Measurements from ENCODE around the gene BORCS5. TPM values are rescaled to one million over a fixed set of nuclear protein-coding genes. Genes with fewer than 3 reads are reported as not detected.

Gene BORCS5
- total RNA-seq, 1 experiment from 2014 or later, result 7.8 TPM

DNA sequence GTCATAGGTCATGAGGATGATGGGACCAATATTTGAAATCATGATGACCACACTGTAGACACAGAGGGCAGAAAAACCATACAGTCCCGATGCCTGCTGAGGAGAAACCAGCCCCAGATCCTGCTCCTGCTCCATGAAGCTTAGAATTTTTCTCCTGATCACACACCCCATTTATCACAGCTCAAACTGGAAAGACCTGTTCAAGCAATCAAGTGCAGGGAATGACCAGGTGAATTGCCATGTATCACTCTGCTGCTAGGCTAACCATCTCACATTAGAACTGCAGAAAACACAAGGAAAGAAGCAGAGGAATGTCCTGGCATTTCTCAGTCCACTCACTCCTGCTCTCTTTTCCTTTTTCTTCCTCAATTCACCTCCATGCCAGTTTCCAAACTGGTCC lies 25.0 kb upstream of the BORCS5 start:
- BruUV-seq (replicated peaks), result no TSS peak
- no peaks in the 10 kb centered on the region for H3K27me3 ChIP-seq (ENCODE audit: control insufficient read depth, insufficient read depth, low read length)
- intact Hi-C loops (cut with micrococcal nuclease; ENCODE audit: unreplicated experiment) (no loop called here), in situ Hi-C loops (cut with HindIII; ENCODE audit: low pct_unique_long_range_greater_than_20kb, low sequenced_read_pairs) (no loop called here)
- no peak overlapping the region for H3K27ac ChIP-seq (ENCODE audit: low read length)
- ChIA-PET POLR2A (no interaction called here), CTCF (no interaction called here)
- no peak for ATAC-seq
- no peak for DNase-seq (ENCODE audit: low read depth, low spot score)
- no peak overlapping the region for H3K4me3 ChIP-seq (ENCODE audit: low read depth in 2 of 2, low read length in 2 of 2)
- H3K4me1 ChIP-seq (ENCODE audit: control insufficient read depth, insufficient read depth, low read length), result no peaks in the 10 kb centered on the region
- H3K9me3 ChIP-seq (ENCODE audit: control insufficient read depth, insufficient read depth, low read depth, low read length), result no peaks in the 10 kb centered on the region
- TF ChIP-seq SIN3A (IDR thresholded peaks at IDR 0.05; ENCODE audit: borderline replicate concordance, insufficient read depth, low read depth, low read length) (no peak), REST (IDR thresholded peaks at IDR 0.05; ENCODE audit: insufficient read depth in 1 of 2, low read depth in 2 of 2, low read length in 1 of 2) (no peak), POLR2AphosphoS5 (IDR thresholded peaks at IDR 0.05; ENCODE audit: low read depth, low read length) (no peak), TCF7L2 (IDR thresholded peaks at IDR 0.05; ENCODE audit: low read depth, low read length) (no peak)
- TF ChIP-seq, protein P1, sequence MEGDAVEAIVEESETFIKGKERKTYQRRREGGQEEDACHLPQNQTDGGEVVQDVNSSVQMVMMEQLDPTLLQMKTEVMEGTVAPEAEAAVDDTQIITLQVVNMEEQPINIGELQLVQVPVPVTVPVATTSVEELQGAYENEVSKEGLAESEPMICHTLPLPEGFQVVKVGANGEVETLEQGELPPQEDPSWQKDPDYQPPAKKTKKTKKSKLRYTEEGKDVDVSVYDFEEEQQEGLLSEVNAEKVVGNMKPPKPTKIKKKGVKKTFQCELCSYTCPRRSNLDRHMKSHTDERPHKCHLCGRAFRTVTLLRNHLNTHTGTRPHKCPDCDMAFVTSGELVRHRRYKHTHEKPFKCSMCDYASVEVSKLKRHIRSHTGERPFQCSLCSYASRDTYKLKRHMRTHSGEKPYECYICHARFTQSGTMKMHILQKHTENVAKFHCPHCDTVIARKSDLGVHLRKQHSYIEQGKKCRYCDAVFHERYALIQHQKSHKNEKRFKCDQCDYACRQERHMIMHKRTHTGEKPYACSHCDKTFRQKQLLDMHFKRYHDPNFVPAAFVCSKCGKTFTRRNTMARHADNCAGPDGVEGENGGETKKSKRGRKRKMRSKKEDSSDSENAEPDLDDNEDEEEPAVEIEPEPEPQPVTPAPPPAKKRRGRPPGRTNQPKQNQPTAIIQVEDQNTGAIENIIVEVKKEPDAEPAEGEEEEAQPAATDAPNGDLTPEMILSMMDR (IDR thresholded peaks at IDR 0.05), result no peak
- H3K36me3 ChIP-seq (ENCODE audit: control insufficient read depth, insufficient read depth, low read length), result no peaks in the 10 kb centered on the region

DNA sequence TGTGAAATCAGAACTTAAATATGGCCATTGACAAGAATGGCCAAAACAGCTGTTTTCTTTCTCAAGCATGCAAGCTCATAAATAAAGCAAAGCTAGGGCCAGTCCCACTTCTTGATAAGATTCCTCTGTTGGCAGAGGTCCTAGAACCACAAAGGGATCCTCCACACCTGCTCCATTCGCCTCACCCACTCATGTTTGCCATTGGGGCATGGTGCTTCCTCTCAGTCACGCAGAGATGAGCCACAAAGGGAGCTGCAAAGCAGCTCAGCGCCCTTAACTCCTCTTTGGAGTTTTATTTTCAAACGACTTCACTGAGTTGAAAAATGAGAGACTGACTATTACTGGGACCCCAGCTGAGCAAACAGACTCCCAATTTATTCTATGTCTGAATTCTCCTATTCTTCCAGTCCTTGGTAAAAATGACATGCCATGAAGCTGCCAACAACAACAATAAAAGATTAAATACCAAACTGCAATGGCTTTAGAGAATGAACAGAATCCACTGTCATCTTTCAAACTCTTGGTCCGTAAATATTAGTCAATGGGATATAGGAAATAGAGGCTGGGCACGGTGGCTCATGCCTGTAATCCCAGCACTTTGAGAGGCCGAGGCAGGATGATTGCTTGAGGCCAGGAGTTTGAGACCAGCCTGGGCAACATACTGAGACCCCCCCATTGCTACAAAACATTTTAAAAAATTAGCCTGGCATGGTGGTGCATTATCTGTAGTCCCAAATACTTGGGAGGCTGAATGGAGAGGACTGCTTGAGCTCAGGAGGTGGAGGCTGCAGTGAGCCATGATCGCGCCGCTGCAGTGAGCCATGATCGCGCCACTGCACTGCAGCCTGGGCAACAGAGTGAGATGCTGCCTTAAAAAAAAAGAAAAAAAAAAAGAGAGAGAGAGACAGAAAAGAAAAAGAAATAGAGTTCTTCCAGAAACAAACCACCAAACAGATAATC lies 23.2 kb upstream of the BORCS5 start:
- no peak overlapping the region for H3K4me3 ChIP-seq (ENCODE audit: low read depth in 2 of 2, low read length in 2 of 2)
- H3K27ac ChIP-seq (ENCODE audit: low read length), result no peak overlapping the region
- no peaks in the 10 kb centered on the region for H3K27me3 ChIP-seq (ENCODE audit: control insufficient read depth, insufficient read depth, low read length)
- no peak for DNase-seq (ENCODE audit: low read depth, low spot score)
- no peaks in the 10 kb centered on the region for H3K4me1 ChIP-seq (ENCODE audit: control insufficient read depth, insufficient read depth, low read length)
- ATAC-seq, result no peak
- BruUV-seq (replicated peaks), result no TSS peak
- TF ChIP-seq SIN3A (IDR thresholded peaks at IDR 0.05; ENCODE audit: borderline replicate concordance, insufficient read depth, low read depth, low read length) (no peak), REST (IDR thresholded peaks at IDR 0.05; ENCODE audit: insufficient read depth in 1 of 2, low read depth in 2 of 2, low read length in 1 of 2) (no peak), POLR2AphosphoS5 (IDR thresholded peaks at IDR 0.05; ENCODE audit: low read depth, low read length) (no peak), TCF7L2 (IDR thresholded peaks at IDR 0.05; ENCODE audit: low read depth, low read length) (no peak)
- TF ChIP-seq, protein P1 (IDR thresholded peaks at IDR 0.05), result no peak
- in situ Hi-C loops (cut with HindIII; ENCODE audit: low pct_unique_long_range_greater_than_20kb, low sequenced_read_pairs) (no loop called here), intact Hi-C loops (cut with micrococcal nuclease; ENCODE audit: unreplicated experiment) (loop anchor here (2.0 kb wide), 1 partner anchor 251 kb away; no protein-coding TSS in a partner anchor)
- ChIA-PET POLR2A (no interaction called here), CTCF (interaction anchor here (1.4 kb wide), 1 partner anchor 252 kb away, joined by 3 read pairs; no protein-coding TSS in a partner anchor)
- no peaks in the 10 kb centered on the region for H3K9me3 ChIP-seq (ENCODE audit: control insufficient read depth, insufficient read depth, low read depth, low read length)
- H3K36me3 ChIP-seq (ENCODE audit: control insufficient read depth, insufficient read depth, low read length), result no peaks in the 10 kb centered on the region

Data from Panc1 (cell line).